H1 (cell line): ENCODE measurements around the gene DCLK1. TPM values are rescaled to one million over a fixed set of nuclear protein-coding genes. Genes with fewer than 3 reads are reported as not detected.

Source experiments
- CBX8 ChIP-seq: fragments of 300-800, 300-1000 bp; sonication (generic); IDR thresholded peaks from 2 replicates; pipeline ENCODE4 v1.7.1; 2016; ENCODE audit warnings: low read depth, low read length, borderline replicate concordance
- CHD1 ChIP-seq: IDR thresholded peaks from 2 replicates; pipeline ENCODE4 v1.6.1; 2012; ENCODE audit warnings: low read depth, low read length, improper control_type of control experiment
- EGR1 ChIP-seq: IDR thresholded peaks from 2 replicates; pipeline ENCODE4 v1.6.1; 2011; ENCODE audit warnings: low read depth, low read length, borderline replicate concordance
- EZH2 ChIP-seq: fragments of 200-600 bp; sonication (generic); IDR thresholded peaks from 2 replicates; pipeline ENCODE4 v1.7.1; 2012; ENCODE audit warnings: low read depth, mild to moderate bottlenecking, moderate library complexity, low read length, inconsistent platforms; ENCODE audit not compliant: severe bottlenecking
- GABPA ChIP-seq: IDR thresholded peaks from 2 replicates; pipeline ENCODE4 v1.6.1; 2011; ENCODE audit warnings: mild to moderate bottlenecking, low read length, moderate library complexity, borderline replicate concordance; ENCODE audit not compliant: insufficient read depth
- JUND ChIP-seq: IDR thresholded peaks from 2 replicates; pipeline ENCODE4 v1.6.1; 2011; ENCODE audit warnings: mild to moderate bottlenecking, improper control_type of control experiment, low read length
- RFX5 ChIP-seq: IDR thresholded peaks from 2 replicates; pipeline ENCODE4 v1.6.1; 2011; ENCODE audit warnings: low read depth, low read length, improper control_type of control experiment, borderline replicate concordance
- SRF ChIP-seq: IDR thresholded peaks from 2 replicates; pipeline ENCODE4 v1.6.1; 2011; ENCODE audit warnings: mild to moderate bottlenecking, low read depth, low read length, moderate library complexity
- SUZ12 ChIP-seq: fragments of 200-600 bp; sonication (generic); IDR thresholded peaks from 2 replicates; pipeline ENCODE4 v1.6.1; 2012; ENCODE audit warnings: mild to moderate bottlenecking, inconsistent platforms, low read length, moderate library complexity, mixed read lengths
- TAF1 ChIP-seq: IDR thresholded peaks from 2 replicates; pipeline ENCODE4 v1.6.1; 2011; ENCODE audit warnings: mild to moderate bottlenecking, low read depth, low read length
- YY1 ChIP-seq: IDR thresholded peaks from 2 replicates; pipeline ENCODE4 v1.6.1; 2011; ENCODE audit warnings: low read depth, mild to moderate bottlenecking, low read length
- ZNF274 ChIP-seq: IDR thresholded peaks from 2 replicates; pipeline ENCODE4 v1.7.0; 2012; ENCODE audit warnings: low read length, borderline replicate concordance; ENCODE audit errors: extremely low read depth
- polyA plus RNA-seq, 7 experiments: library from polyadenylated mRNA; depleted of rRNA in 3 of 7; stranded (reverse) in 5 of 7; unstranded in 2 of 7; fragments of >200 nt in 5 of 7; fragments of 200-250 nt in 2 of 7; gene quantifications; 1 replicate in 5 of 7; 2 replicates in 1 of 7; 4 replicates in 1 of 7; pipeline versions ENCODE4 v1.2.1 to v1.2.3, GENCODE V29; 2011 to 2013; ENCODE audit warnings: missing spikeins in 2 of 7, mixed read lengths in 2 of 7
- total RNA-seq: library from RNA; stranded (reverse); fragmentation: NEBNext Ultra II Directional; extraction: Animal tissue kit (Norgen Biotek cat#: 25700); gene quantifications from 2 replicates; pipeline ENCODE4 v1.2.1, GENCODE V29; 2021
- TF ChIP-seq, protein P1 (sequence below): fragments of 300-600 bp; sonication (generic); IDR thresholded peaks from 2 replicates; pipeline ENCODE4 v1.7.1; 2012; ENCODE audit warnings: low read length, moderate library complexity, mild to moderate bottlenecking, inconsistent platforms; ENCODE audit not compliant: insufficient replicate concordance

DCLK1 gene
- total and polyA plus RNA-seq, 2 of the 8 experiments (the other 6 are each of a cell fraction or from before 2014, with no cell fraction given) = 22.8 to 41.0 TPM

DNA sequence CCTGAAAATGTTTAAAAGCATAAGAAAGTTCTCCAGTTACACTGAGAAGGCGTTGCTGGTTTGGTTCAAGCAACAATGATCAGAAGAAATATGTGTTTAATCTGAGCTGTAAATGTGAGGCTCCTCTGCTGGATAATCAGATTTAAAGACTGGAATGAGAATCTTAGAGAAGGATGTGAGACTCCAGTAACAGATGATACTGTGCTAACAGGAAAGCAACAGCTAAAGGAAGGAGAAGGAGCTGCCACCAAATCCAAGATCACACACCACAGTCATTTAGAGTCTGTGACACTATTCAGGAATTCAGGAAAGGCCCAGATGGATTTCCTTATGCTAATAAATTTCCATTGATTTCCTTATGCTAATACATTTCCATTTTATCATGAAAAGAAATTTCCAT, 16.9 kb downstream of the DCLK1 start (continued):
- TF ChIP-seq, protein P1, sequence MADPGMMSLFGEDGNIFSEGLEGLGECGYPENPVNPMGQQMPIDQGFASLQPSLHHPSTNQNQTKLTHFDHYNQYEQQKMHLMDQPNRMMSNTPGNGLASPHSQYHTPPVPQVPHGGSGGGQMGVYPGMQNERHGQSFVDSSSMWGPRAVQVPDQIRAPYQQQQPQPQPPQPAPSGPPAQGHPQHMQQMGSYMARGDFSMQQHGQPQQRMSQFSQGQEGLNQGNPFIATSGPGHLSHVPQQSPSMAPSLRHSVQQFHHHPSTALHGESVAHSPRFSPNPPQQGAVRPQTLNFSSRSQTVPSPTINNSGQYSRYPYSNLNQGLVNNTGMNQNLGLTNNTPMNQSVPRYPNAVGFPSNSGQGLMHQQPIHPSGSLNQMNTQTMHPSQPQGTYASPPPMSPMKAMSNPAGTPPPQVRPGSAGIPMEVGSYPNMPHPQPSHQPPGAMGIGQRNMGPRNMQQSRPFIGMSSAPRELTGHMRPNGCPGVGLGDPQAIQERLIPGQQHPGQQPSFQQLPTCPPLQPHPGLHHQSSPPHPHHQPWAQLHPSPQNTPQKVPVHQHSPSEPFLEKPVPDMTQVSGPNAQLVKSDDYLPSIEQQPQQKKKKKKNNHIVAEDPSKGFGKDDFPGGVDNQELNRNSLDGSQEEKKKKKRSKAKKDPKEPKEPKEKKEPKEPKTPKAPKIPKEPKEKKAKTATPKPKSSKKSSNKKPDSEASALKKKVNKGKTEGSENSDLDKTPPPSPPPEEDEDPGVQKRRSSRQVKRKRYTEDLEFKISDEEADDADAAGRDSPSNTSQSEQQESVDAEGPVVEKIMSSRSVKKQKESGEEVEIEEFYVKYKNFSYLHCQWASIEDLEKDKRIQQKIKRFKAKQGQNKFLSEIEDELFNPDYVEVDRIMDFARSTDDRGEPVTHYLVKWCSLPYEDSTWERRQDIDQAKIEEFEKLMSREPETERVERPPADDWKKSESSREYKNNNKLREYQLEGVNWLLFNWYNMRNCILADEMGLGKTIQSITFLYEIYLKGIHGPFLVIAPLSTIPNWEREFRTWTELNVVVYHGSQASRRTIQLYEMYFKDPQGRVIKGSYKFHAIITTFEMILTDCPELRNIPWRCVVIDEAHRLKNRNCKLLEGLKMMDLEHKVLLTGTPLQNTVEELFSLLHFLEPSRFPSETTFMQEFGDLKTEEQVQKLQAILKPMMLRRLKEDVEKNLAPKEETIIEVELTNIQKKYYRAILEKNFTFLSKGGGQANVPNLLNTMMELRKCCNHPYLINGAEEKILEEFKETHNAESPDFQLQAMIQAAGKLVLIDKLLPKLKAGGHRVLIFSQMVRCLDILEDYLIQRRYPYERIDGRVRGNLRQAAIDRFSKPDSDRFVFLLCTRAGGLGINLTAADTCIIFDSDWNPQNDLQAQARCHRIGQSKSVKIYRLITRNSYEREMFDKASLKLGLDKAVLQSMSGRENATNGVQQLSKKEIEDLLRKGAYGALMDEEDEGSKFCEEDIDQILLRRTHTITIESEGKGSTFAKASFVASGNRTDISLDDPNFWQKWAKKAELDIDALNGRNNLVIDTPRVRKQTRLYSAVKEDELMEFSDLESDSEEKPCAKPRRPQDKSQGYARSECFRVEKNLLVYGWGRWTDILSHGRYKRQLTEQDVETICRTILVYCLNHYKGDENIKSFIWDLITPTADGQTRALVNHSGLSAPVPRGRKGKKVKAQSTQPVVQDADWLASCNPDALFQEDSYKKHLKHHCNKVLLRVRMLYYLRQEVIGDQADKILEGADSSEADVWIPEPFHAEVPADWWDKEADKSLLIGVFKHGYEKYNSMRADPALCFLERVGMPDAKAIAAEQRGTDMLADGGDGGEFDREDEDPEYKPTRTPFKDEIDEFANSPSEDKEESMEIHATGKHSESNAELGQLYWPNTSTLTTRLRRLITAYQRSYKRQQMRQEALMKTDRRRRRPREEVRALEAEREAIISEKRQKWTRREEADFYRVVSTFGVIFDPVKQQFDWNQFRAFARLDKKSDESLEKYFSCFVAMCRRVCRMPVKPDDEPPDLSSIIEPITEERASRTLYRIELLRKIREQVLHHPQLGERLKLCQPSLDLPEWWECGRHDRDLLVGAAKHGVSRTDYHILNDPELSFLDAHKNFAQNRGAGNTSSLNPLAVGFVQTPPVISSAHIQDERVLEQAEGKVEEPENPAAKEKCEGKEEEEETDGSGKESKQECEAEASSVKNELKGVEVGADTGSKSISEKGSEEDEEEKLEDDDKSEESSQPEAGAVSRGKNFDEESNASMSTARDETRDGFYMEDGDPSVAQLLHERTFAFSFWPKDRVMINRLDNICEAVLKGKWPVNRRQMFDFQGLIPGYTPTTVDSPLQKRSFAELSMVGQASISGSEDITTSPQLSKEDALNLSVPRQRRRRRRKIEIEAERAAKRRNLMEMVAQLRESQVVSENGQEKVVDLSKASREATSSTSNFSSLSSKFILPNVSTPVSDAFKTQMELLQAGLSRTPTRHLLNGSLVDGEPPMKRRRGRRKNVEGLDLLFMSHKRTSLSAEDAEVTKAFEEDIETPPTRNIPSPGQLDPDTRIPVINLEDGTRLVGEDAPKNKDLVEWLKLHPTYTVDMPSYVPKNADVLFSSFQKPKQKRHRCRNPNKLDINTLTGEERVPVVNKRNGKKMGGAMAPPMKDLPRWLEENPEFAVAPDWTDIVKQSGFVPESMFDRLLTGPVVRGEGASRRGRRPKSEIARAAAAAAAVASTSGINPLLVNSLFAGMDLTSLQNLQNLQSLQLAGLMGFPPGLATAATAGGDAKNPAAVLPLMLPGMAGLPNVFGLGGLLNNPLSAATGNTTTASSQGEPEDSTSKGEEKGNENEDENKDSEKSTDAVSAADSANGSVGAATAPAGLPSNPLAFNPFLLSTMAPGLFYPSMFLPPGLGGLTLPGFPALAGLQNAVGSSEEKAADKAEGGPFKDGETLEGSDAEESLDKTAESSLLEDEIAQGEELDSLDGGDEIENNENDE = no peak
- TF ChIP-seq YY1 (no peak), RFX5 (no peak), EZH2 (no peak), GABPA (no peak), SRF (no peak), JUND (no peak), CBX8 (no peak), EGR1 (no peak), SUZ12 (no peak), CHD1 (no peak), ZNF274 (no peak), TAF1 (no peak)
